GM19025 (cell line): Measurements from ENCODE around the gene SLC43A2.

Experiments used
- ATAC-seq: cut with Tn5 transposase; IDR thresholded peaks from one replicate; pipeline ENCODE4 v1.9.1; 2021; ENCODE audit warnings: mild to moderate bottlenecking, low read depth, moderate library complexity; ENCODE audit not compliant: unreplicated experiment

The SLC43A2 gene

GRCh38 chr17:1625581-1625980, 3.1 kb downstream of the SLC43A2 start:
- ATAC-seq = no peak

GRCh38 chr17:1625053-1625452, 3.6 kb downstream of the SLC43A2 start:
- no peak for ATAC-seq

- no peak for ATAC-seq
Observed at GRCh38 chr17:1624650-1625049, 4.0 kb downstream of the SLC43A2 start.

- no peak for ATAC-seq
Observed at GRCh38 chr17:1623057-1623630, 5.5 kb downstream of the SLC43A2 start.

- no peak for ATAC-seq
Observed at GRCh38 chr17:1621273-1621954, 7.2 kb downstream of the SLC43A2 start.

- no peak for ATAC-seq
Observed at GRCh38 chr17:1620486-1620885, 8.1 kb downstream of the SLC43A2 start.

GRCh38 chr17:1617620-1618174, 10.9 kb downstream of the SLC43A2 start:
- no peak for ATAC-seq

- no peak for ATAC-seq
Observed at GRCh38 chr17:1616101-1616500, 12.5 kb downstream of the SLC43A2 start.

GRCh38 chr17:1612400-1612799, 16.2 kb downstream of the SLC43A2 start:
- no peak for ATAC-seq

- no peak for ATAC-seq
Observed at GRCh38 chr17:1611715-1612114, 16.9 kb downstream of the SLC43A2 start.

- no peak for ATAC-seq
Observed at GRCh38 chr17:1608676-1609075, 20.0 kb downstream of the SLC43A2 start.

GRCh38 chr17:1607971-1608320, 20.7 kb downstream of the SLC43A2 start:
- no peak for ATAC-seq

GRCh38 chr17:1606352-1606985, 22.2 kb downstream of the SLC43A2 start:
- ATAC-seq = no peak

- ATAC-seq = no peak
Observed at GRCh38 chr17:1605681-1606351, 22.8 kb downstream of the SLC43A2 start.

GRCh38 chr17:1604831-1605528, 23.7 kb downstream of the SLC43A2 start:
- no peak for ATAC-seq

GRCh38 chr17:1601571-1601970, 27.1 kb downstream of the SLC43A2 start:
- ATAC-seq = no peak

GRCh38 chr17:1598399-1599095, 30.1 kb downstream of the SLC43A2 start:
- ATAC-seq = no peak

GRCh38 chr17:1597861-1598342, 30.7 kb downstream of the SLC43A2 start:
- ATAC-seq = no peak

- ATAC-seq = no peak
Observed at GRCh38 chr17:1593630-1593931, 35.1 kb downstream of the SLC43A2 start.
